Large intestine (tissue), 3 donors: ENCODE results near the gene SVIP. TPM values are rescaled to one million over a fixed set of nuclear protein-coding genes. Genes with fewer than 3 reads are reported as not detected.
A peak's percentile ranks its signal among the peaks of the same experiment; 100 is the strongest.

Experiments
- DNase-seq, 2 donors: peaks; one replicate each; pipeline versions ENCODE4 v3.0.0 to v3.0.0-alpha.2; 2013
- H3K27ac ChIP-seq: one replicate; pipeline ENCODE4 v1.5.1; 2013; ENCODE audit warnings: low read length
- H3K27me3 ChIP-seq: 2 replicates; pipeline ENCODE4 v1.6.1; 2013; ENCODE audit warnings: low read length; ENCODE audit not compliant: control insufficient read depth, insufficient read depth
- H3K36me3 ChIP-seq: 2 replicates; pipeline ENCODE4 v1.6.1; 2013; ENCODE audit warnings: low read length; ENCODE audit not compliant: control insufficient read depth, insufficient read depth
- H3K4me1 ChIP-seq: one replicate; pipeline ENCODE4 v1.6.1; 2013; ENCODE audit warnings: low read length; ENCODE audit not compliant: control insufficient read depth, insufficient read depth
- H3K4me3 ChIP-seq: one replicate; pipeline ENCODE4 v1.5.1; 2013; ENCODE audit warnings: low read length
- H3K9me3 ChIP-seq: one replicate; pipeline ENCODE4 v1.6.1; 2013; ENCODE audit warnings: mild to moderate bottlenecking, low read depth, low read length, moderate library complexity; ENCODE audit not compliant: control insufficient read depth
- WGBS: methylation state at CpG from one replicate; pipeline ENCODE4 v1.1.5; 2013; ENCODE audit warnings: low lambda C conversion rate; ENCODE audit not compliant: insufficient coverage; 5-methylcytosine and 5-hydroxymethylcytosine counted together
- polyA plus RNA-seq: library from polyadenylated mRNA; unstranded; fragments of 120-200 nt; gene quantifications from one replicate; pipeline ENCODE4 v1.2.1, GENCODE V29; 2013

SVIP gene
- polyA plus RNA-seq, 1 donor, result 28.7 TPM

DNA sequence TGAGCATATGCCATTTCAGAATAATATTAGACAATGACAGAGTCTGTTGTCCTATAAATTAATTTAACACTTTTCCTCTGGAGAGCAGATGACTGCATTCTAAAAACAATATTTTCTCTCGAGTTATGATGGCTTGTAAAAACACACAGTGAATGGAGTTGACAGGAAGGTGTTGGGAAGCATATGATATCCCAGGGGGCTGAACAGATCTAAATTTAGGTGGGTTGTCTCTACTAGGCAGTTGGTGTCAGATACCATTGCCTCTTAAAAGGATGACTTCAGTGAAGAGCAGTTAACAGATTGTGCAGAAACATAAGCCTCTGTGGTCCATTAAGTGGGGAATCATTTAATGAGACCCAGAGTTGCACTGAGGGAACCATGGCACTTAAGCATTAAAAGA lies 30.7 kb downstream of the SVIP start:
- no peaks in the 10 kb centered on the region for H3K36me3 ChIP-seq
- DNase-seq, result no peak
- no peaks in the 10 kb centered on the region for H3K27me3 ChIP-seq
- no peak overlapping the region for H3K4me3 ChIP-seq
- no peaks in the 10 kb centered on the region for H3K9me3 ChIP-seq
- no peaks in the 10 kb centered on the region for H3K4me1 ChIP-seq
- no peak overlapping the region for H3K27ac ChIP-seq
- WGBS, result no CpG with 5 or more reads among the region's 1 CpG

DNA sequence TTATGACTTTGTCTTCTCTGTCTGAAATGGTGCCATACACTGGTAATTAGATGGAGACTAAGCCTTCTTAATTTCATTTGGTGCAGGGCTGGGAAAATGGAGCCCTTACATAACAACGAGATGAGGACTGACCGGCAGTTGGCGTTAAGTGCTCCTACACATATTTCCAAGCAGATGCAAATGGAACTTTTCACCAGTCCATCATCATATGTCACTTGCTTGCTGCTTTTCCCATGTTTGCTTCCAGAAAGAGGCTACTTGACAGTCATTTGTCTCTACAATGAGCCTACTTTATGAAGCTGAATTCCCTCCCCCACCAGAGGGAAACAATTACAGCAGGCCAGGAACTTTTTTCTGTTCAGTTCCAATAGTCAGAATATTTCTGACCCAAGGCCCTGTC lies 32.6 kb downstream of the SVIP start:
- H3K36me3 ChIP-seq, result no peaks in the 10 kb centered on the region
- WGBS, result no CpG with 5 or more reads among the region's 3 CpGs
- no peak overlapping the region for H3K4me3 ChIP-seq
- H3K4me1 ChIP-seq, result no peaks in the 10 kb centered on the region
- no peak for DNase-seq
- H3K9me3 ChIP-seq, result no peaks in the 10 kb centered on the region
- H3K27me3 ChIP-seq, result no peaks in the 10 kb centered on the region
- no peak overlapping the region for H3K27ac ChIP-seq

DNA sequence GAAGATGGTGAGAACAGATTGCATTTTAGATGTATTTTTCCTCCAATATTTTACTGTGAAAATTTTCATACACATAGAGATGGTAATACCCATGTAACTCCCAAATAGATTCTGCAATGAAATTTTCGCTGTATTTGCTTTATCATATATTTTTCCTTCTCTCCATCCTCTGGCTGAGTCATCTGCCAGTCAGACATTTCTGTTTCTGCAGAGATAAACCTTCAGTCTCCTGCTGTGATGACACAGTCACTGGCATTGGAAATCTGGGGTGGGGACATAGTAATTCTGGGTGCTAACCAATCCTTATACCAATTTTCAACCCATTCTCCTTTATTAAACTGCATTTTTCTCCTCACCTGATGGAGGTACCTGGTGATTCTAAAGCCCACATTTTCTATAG lies 33.7 kb downstream of the SVIP start:
- Histone ChIP-seq H3K4me1 (no peaks in the 10 kb centered on the region), H3K27me3 (no peaks in the 10 kb centered on the region), H3K4me3 (no peak overlapping the region), H3K36me3 (no peaks in the 10 kb centered on the region), H3K9me3 (no peaks in the 10 kb centered on the region), H3K27ac (no peak overlapping the region)
- no peak for DNase-seq
- no CpG with 5 or more reads among the region's 1 CpG for WGBS

DNA sequence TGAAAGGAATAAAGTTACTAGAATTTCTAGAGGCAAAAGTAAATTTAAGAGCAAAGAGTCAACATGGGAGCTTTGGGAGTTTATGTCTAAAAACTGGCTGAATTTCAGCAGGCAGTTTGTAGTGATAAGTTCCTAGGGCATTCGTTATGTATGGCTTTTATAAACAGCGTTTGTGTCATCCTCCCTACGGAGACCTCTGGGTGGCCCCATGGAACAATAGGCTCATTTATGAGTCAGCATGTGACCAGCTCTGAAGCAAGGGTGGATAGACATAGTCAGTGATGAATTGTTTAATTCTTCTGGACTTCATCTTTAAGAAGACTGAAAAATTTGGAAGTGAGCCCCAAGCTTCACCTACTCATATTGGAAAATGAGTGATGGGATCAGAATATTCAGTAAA lies 37.1 kb downstream of the SVIP start:
- no CpG with 5 or more reads among the region's 3 CpGs for WGBS
- no peak overlapping the region for H3K27ac ChIP-seq
- no peaks in the 10 kb centered on the region for H3K27me3 ChIP-seq
- H3K9me3 ChIP-seq, result no peaks in the 10 kb centered on the region
- H3K4me1 ChIP-seq, result no peaks in the 10 kb centered on the region
- no peak overlapping the region for H3K4me3 ChIP-seq
- no peaks in the 10 kb centered on the region for H3K36me3 ChIP-seq
- DNase-seq, result peak in 1 of 2 donors; percentile 45

DNA sequence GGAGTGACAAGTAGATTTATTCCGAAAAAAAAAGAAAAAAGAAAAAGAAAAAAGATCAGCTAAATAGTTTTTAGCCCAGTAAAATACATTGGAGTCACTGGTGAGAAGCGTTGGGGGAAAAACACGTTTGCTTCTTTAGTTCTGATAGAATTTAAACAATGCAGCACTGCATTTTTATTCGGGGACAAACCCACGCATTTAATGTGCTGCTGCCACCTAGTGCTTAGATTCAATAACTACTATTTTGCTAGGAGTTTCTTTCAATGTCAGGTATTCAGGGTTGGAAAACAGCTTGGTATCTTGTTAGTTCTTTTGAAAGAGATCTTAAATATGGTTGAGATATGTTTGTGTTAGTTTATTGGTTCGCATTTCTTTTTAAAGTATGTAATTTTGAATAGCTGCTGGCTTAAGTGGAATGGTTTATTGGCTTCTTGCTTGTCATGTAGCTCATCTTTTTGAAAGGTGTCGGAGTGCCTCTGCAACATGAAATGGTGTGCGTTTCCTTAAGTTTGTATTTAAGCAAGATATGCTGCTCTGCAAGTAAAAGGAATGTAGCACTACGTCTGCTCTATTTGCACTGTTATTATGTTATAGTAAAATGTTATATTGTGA lies 41.9 kb downstream of the SVIP start:
- peak in 1 of 2 donors; percentile 20 for DNase-seq
- Histone ChIP-seq H3K4me3 (no peak overlapping the region), H3K9me3 (no peaks in the 10 kb centered on the region), H3K27ac (no peak overlapping the region), H3K4me1 (no peaks in the 10 kb centered on the region), H3K36me3 (no peaks in the 10 kb centered on the region), H3K27me3 (no peaks in the 10 kb centered on the region)
- WGBS, result 36% methylated on average over 4 of the region's 9 CpGs

DNA sequence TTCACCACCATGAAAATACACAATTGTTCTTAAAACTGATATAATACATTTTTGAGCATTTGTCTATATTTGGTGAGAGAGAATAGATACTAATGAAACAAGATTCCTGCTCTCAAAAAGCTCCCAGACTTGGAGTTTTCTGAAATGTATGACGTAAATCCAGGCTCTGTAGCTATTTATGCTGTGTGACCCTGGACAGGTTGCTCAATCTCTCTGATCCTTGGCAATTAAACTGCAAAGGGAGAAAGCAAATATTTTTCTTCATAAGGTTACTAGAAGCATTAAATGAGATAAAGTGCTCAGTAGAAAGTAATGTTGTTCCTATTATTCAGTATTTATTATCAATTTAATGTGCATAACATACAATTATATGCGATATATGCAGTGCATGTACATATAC lies 42.5 kb downstream of the SVIP start:
- H3K4me3 ChIP-seq, result no peak overlapping the region
- DNase-seq, result no peak
- H3K27me3 ChIP-seq, result no peaks in the 10 kb centered on the region
- H3K4me1 ChIP-seq, result no peaks in the 10 kb centered on the region
- H3K27ac ChIP-seq, result no peak overlapping the region
- no peaks in the 10 kb centered on the region for H3K36me3 ChIP-seq
- H3K9me3 ChIP-seq, result no peaks in the 10 kb centered on the region
- WGBS, result 100% methylated on average over 1 of the region's 2 CpGs

DNA sequence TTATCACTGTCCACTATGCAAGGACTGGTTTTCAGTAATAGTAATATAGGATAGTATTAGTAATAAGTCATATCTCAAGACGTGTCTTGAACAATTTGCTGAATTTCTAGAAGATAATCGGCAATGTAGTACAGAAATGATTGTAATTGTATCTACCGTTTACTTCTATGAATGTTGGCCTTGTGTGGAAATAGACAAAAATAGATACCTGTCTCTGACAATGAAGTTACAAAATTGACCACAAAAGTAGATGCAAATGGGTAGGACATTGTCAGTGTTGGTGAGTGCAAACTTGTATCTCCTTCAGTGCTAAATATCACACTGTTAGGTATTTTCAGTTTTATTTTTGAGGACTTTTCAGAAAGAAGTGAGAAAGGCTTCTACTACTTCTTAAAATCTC lies 43.1 kb downstream of the SVIP start:
- H3K27me3 ChIP-seq, result no peaks in the 10 kb centered on the region

DNA sequence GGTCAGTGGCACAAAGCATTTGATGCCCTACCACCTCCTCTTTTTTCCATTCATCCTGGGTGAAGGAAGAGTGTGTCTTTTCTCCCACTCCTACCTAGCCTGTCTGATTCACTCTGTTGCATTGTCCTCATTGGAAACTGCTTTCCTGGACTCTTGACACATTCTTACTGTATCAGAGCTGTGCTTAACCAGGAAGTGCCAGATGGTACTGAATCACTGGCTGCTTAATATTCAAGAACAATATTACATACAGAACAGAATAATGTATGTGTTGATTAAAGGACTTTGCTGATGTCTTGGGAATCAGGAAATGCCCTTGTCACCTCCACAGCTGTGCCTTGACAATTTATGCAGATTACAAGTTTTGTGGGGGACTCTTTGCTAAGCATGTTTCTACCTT lies 44.4 kb downstream of the SVIP start:
- H3K27ac ChIP-seq, result no peak overlapping the region
- no peaks in the 10 kb centered on the region for H3K9me3 ChIP-seq
- H3K36me3 ChIP-seq, result no peaks in the 10 kb centered on the region
- peak in 1 of 2 donors; percentile 16 for DNase-seq
- H3K4me1 ChIP-seq, result no peaks in the 10 kb centered on the region
- no peaks in the 10 kb centered on the region for H3K27me3 ChIP-seq
- H3K4me3 ChIP-seq, result no peak overlapping the region

More for the DNA sequence above, 43.1 kb downstream of the SVIP start:
- H3K27ac ChIP-seq, result no peak overlapping the region
- no peaks in the 10 kb centered on the region for H3K4me1 ChIP-seq
- no peak overlapping the region for H3K4me3 ChIP-seq
- no peaks in the 10 kb centered on the region for H3K9me3 ChIP-seq
- H3K36me3 ChIP-seq, result no peaks in the 10 kb centered on the region
- no peak for DNase-seq
- 93% methylated on average over 2 of the region's 3 CpGs for WGBS

DNA sequence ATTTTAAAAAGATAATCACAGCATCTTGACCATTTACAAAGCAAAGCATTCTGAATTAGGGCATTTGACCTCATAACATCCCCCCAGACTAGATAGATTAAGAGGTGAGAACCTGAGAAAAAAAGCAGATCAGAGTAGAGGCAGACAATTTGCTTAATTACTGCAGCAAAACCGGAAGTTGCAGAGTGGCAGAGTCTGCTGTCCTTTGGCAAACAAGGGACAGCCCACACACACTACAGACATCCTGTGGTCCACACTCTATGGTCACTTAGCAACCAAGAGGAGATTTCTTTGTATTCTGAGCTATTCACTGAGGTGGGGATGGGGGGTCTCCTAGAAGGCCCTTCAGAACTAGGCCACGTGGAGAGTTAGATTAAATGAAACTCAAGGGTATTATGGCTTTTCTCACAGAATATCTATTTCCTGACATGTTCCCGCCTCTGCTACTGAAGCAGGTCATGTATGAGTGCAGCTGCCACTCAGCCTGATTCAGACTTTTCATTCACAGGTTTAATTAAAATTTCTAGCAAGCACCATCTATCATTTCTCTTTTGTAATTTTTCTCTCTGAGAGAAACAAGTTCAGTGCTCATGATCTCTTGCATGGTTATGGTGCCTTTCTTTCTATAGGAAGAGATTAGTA lies 48.5 kb downstream of the SVIP start:
- no peaks in the 10 kb centered on the region for H3K4me1 ChIP-seq
- DNase-seq, result no peak
- H3K4me3 ChIP-seq, result no peak overlapping the region
- no CpG with 5 or more reads among the region's 3 CpGs for WGBS
- H3K27me3 ChIP-seq, result no peaks in the 10 kb centered on the region
- H3K36me3 ChIP-seq, result no peaks in the 10 kb centered on the region
- no peak overlapping the region for H3K27ac ChIP-seq
- no peaks in the 10 kb centered on the region for H3K9me3 ChIP-seq

DNA sequence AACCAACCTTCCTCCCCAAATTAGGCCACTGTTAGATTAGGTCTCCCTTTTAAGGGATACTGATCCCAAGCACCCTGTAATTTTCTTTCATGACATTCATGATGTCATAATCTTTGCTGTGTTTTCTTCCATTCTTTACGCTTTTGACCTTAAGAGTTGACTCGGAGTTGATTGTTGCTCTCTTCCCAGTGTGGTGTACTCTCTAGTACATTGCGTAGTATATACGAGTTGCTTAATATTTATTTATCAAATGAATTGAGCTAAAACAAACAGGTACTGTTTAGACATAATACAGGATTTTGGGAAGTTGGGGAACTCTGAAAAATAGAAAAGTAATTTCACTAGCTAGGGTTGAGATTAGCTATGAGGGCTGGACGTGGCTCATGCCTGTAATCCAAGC lies 49.8 kb downstream of the SVIP start:
- WGBS, result no CpG with 5 or more reads among the region's 5 CpGs
- Histone ChIP-seq H3K4me3 (no peak overlapping the region), H3K27ac (no peak overlapping the region), H3K27me3 (no peaks in the 10 kb centered on the region), H3K9me3 (no peaks in the 10 kb centered on the region), H3K36me3 (no peaks in the 10 kb centered on the region), H3K4me1 (no peaks in the 10 kb centered on the region)
- DNase-seq, result no peak

DNA sequence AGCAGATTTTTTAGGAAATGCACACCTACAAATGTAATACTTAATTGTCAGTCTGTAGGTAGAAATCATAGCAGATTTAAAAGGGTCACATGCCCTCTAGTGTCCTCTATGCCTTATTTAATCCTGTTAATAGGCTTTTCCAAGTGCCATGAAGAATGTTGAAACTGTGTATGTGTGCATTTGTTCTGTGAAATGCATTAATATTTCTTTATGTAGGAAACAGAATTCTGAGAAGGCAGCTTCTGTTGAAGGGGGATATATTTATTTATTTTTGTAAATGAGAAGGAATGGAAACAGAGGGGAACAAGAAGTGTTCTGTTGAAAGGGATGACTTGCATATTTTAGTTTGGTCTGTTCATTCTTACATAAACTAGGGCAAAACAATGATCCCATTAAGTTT lies 51.0 kb downstream of the SVIP start:
- no peaks in the 10 kb centered on the region for H3K36me3 ChIP-seq
- no peak overlapping the region for H3K27ac ChIP-seq
- no peaks in the 10 kb centered on the region for H3K4me1 ChIP-seq
- no peaks in the 10 kb centered on the region for H3K9me3 ChIP-seq
- no peak for DNase-seq
- H3K27me3 ChIP-seq, result no peaks in the 10 kb centered on the region
- H3K4me3 ChIP-seq, result no peak overlapping the region
